K562 (cell line): Measurements from ENCODE around the gene CD22. TPM values are rescaled to one million over a fixed set of nuclear protein-coding genes. Genes with fewer than 3 reads are reported as not detected.

ENCODE experiments used
- ADNP ChIP-seq: fragments of 200-800 bp; sonication (Bioruptor generic); IDR thresholded peaks from 2 replicates; pipeline ENCODE4 v1.6.1; 2016; ENCODE audit warnings: missing genetic modification characterization, missing compliant biosample characterization
- HDGF ChIP-seq: fragments of 450-650 bp; IDR thresholded peaks from 2 replicates; pipeline ENCODE4 v1.6.1; 2016
- USF1 ChIP-seq: sonication (generic); formaldehyde crosslinking; IDR thresholded peaks from 2 replicates; pipeline ENCODE4 v1.9.0; 2022; ENCODE audit warnings: mild to moderate bottlenecking, missing genetic modification reagents
- ZBTB40 ChIP-seq, 2 experiments: fragments of 450-650 bp in 1 of 2; sonication (generic) in 1 of 2; formaldehyde crosslinking in 1 of 2; IDR thresholded peaks; 2 replicates each; pipeline versions ENCODE4 v1.7.1 to v1.9.0; 2016 to 2022; ENCODE audit warnings: inconsistent platforms in 1 of 2, mild to moderate bottlenecking in 1 of 2, missing genetic modification reagents in 1 of 2
- ZNF184 ChIP-seq: sonication (generic); formaldehyde crosslinking; IDR thresholded peaks from 2 replicates; pipeline ENCODE4 v1.5.0; 2020; ENCODE audit warnings: missing genetic modification reagents
- polyA plus RNA-seq, 8 experiments: library from polyadenylated mRNA; depleted of rRNA in 4 of 8; stranded (reverse) in 5 of 8; unstranded in 3 of 8; fragments of >200 nt; fragmentation: Nextera tagmentation in 2 of 8; fragmentation: Illumina TruSeq in 1 of 8; extraction: Ambion mirVana in 2 of 8; extraction: Trizol in 1 of 8; gene quantifications; 2 replicates each; pipeline versions ENCODE4 v1.2.1 to v1.2.3, GENCODE V29; 2011 to 2014; ENCODE audit warnings: inconsistent platforms in 1 of 8, missing spikeins in 1 of 8
- total RNA-seq, 7 experiments: library from RNA; depleted of rRNA in 6 of 7; stranded (reverse); fragments of >200 nt in 6 of 7; fragmentation: Illumina TruSeq in 2 of 7; extraction: Trizol in 2 of 7; gene quantifications; 2 replicates each; pipeline versions ENCODE4 v1.2.1 to v1.2.3, GENCODE V29; 2011 to 2021; ENCODE audit warnings: low replicate concordance in 1 of 7

The CD22 gene
- total and polyA plus RNA-seq, 9 of the 15 experiments (the other 6 are each of a cell fraction or from before 2014, with no cell fraction given) = 0.29 to 5.0 (median 3.5) TPM

DNA sequence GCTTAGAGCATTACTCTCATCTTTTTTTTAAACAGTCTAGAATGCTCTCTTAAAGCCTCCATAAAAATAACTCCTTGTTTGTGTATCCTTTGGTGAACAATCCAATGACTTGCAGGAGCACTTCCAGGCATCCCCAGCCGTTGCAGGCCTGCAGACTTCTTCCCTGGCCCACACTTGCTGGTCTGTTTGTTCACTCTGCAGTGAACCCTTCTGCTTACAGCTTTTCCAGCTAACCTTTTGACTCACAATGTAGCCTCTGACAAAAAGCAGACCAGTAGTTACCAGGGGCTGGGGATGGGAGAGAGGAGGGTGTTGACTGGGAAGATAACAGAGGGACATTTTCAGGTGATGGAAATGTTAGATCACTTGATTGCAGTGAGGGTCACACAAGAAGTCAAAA lies 51.0 kb downstream of the CD22 start (continued):
- 0 out of 2 replicates have a peak, but pooled peaks have one; percentile 19 for TF ChIP-seq ZBTB40 (IDR thresholded peaks at IDR 0.05)
- TF ChIP-seq ZBTB40 (CRISPR knock-in tag; IDR thresholded peaks at IDR 0.05) = no peak
- TF ChIP-seq HDGF = 0 out of 2 replicates have a peak, but pooled peaks have one; percentile 41
- 0 out of 2 replicates have a peak, but pooled peaks have one; percentile 36 for TF ChIP-seq ADNP (tag)
- no peak for TF ChIP-seq ZNF184
- TF ChIP-seq USF1 (CRISPR knock-in tag) = no peak
